Lung (tissue), 16 donors: ENCODE measurements around the gene HBA2. TPM values are rescaled to one million over a fixed set of nuclear protein-coding genes. Genes with fewer than 3 reads are reported as not detected.
"Not testable (repeated sequence)": the region's sequence is repeated elsewhere in the genome, so short reads cannot be mapped to it uniquely, and the experiment has no call there.

Source experiments
- ATAC-seq: fragments of 200-7000 bp; cut with Tn5 transposase; one replicate; pipeline ENCODE4 v1.9.1; 2020; ENCODE audit warnings: moderate number of reproducible peaks; ENCODE audit not compliant: insufficient read depth, low FRiP score
- DNase-seq, 3 donors: peaks; one replicate each; pipeline ENCODE4 v3.0.0-alpha.2; 2013 to 2017
- H3K27ac ChIP-seq, 2 donors: one replicate each; pipeline ENCODE4 v1.5.1; 2013; ENCODE audit warnings: mild to moderate bottlenecking in 2 of 2, moderate library complexity in 2 of 2, control low read depth in 1 of 2, inconsistent platforms in 1 of 2, low read depth in 1 of 2, low read length in 1 of 2
- H3K27me3 ChIP-seq, 3 donors: one replicate each; pipeline ENCODE4 v1.5.1; 2013; ENCODE audit warnings: low read length in 2 of 3; ENCODE audit not compliant: control insufficient read depth in 3 of 3, insufficient read depth in 3 of 3
- H3K36me3 ChIP-seq, 4 donors: one replicate each; pipeline ENCODE4 v1.5.1; 2013; ENCODE audit warnings: low read length in 4 of 4, mild to moderate bottlenecking in 1 of 4, moderate library complexity in 1 of 4; ENCODE audit not compliant: control insufficient read depth in 4 of 4, insufficient read depth in 4 of 4
- H3K4me1 ChIP-seq, 5 donors: one replicate each; pipeline ENCODE4 v1.5.1; 2013; ENCODE audit warnings: low read length in 5 of 5, mild to moderate bottlenecking in 2 of 5, moderate library complexity in 1 of 5; ENCODE audit not compliant: control insufficient read depth in 5 of 5, insufficient read depth in 5 of 5
- H3K4me3 ChIP-seq: one replicate; pipeline ENCODE4 v1.5.1; 2013; ENCODE audit warnings: mild to moderate bottlenecking, control low read depth, moderate library complexity
- H3K9ac ChIP-seq, 2 donors: one replicate each; pipeline ENCODE4 v1.5.1; 2013; ENCODE audit warnings: low read length in 2 of 2, control low read depth in 1 of 2; ENCODE audit not compliant: insufficient read depth in 1 of 2
- H3K9me3 ChIP-seq, 4 donors: one replicate each; pipeline ENCODE4 v1.5.1; 2013; ENCODE audit warnings: low read length in 3 of 4, mild to moderate bottlenecking in 1 of 4, moderate library complexity in 1 of 4; ENCODE audit not compliant: control insufficient read depth in 4 of 4, insufficient read depth in 3 of 4
- CTCF ChIP-seq: IDR thresholded peaks from 2 replicates; pipeline ENCODE4 v1.5.1; 2012; ENCODE audit warnings: mild to moderate bottlenecking; ENCODE audit errors: control extremely low read depth, extremely low read depth
- WGBS, 2 donors: extraction: QIAGEN DNeasy Blood & Tissue Kit; methylation state at CpG; one replicate each; pipeline ENCODE4 v1.1.7; 2013; 5-methylcytosine and 5-hydroxymethylcytosine counted together
- long read RNA-seq, 5 donors: transcript quantifications; one replicate each; lab custom pipeline, GENCODE V29; 2026
- polyA plus RNA-seq, 2 donors: library from polyadenylated mRNA; stranded (reverse); fragments of 200-250 nt; gene quantifications; one replicate each; pipeline ENCODE4 v1.2.1, GENCODE V29; 2013
- total RNA-seq, 2 donors: library from RNA; depleted of rRNA in 1 of 2; stranded (reverse); fragments of >200 nt in 1 of 2; gene quantifications; one replicate each; pipeline ENCODE4 v1.2.1, GENCODE V29; 2014 to 2021
- donor health status: control.
- donor health status: control.
- donor health status: Bipolar disorder and iron deficiency.
- donor health status: healthy.
- donor health status: DM: yes; HTN: yes; CAD: no.

Gene HBA2
- total RNA-seq: 1,000 to 10,000 TPM in 1 of 2 donors, 100 to 1,000 TPM in 1; 671 to 4,737 TPM
- 100 to 1,000 TPM; 126 to 973 TPM for polyA plus RNA-seq
- long read RNA-seq, donor 1, transcript HBA2-201 (3 exons, 576 nt): major isoform, 566 of 645 reads
- long read RNA-seq, donor 1, transcript HBA2-203 (2 exons, 640 nt): minor isoform, 35 of 645 reads
- long read RNA-seq, donor 1, transcript HBA2-204 (2 exons, 403 nt): minor isoform, 29 of 645 reads
- long read RNA-seq, donor 1, partial matches to known transcripts: 0 of 645 reads
- long read RNA-seq, donor 1, other reads (novel, unspliced or antisense): 14 of 645 reads
- long read RNA-seq, donor 2, transcript HBA2-204 (2 exons, 403 nt): minor isoform, 9 of 465 reads
- long read RNA-seq, donor 2, transcript HBA2-203 (2 exons, 640 nt): minor isoform, 23 of 465 reads
- long read RNA-seq, donor 2, transcript HBA2-201 (3 exons, 576 nt): major isoform, 406 of 465 reads
- long read RNA-seq, donor 2, partial matches to known transcripts: 26 of 465 reads
- long read RNA-seq, donor 2, other reads (novel, unspliced or antisense): 0 of 465 reads
- long read RNA-seq, donor 3, transcript HBA2-203 (2 exons, 640 nt): minor isoform, 14 of 318 reads
- long read RNA-seq, donor 3, transcript HBA2-201 (3 exons, 576 nt): major isoform, 297 of 318 reads
- long read RNA-seq, donor 3, transcript HBA2-204 (2 exons, 403 nt): minor isoform, 7 of 318 reads
- long read RNA-seq, donor 3, partial matches to known transcripts: 0 of 318 reads
- long read RNA-seq, donor 3, other reads (novel, unspliced or antisense): 0 of 318 reads
- long read RNA-seq, donor 4, transcript HBA2-201 (3 exons, 576 nt): major isoform, 2,167 of 2,674 reads
- long read RNA-seq, donor 4, transcript HBA2-204 (2 exons, 403 nt): minor isoform, 66 of 2,674 reads
- long read RNA-seq, donor 4, transcript HBA2-203 (2 exons, 640 nt): minor isoform, 179 of 2,674 reads
- long read RNA-seq, donor 4, transcript HBA2-202 (3 exons, 513 nt): minor isoform, 7 of 2,674 reads
- long read RNA-seq, donor 4, partial matches to known transcripts: 238 of 2,674 reads
- long read RNA-seq, donor 4, other reads (novel, unspliced or antisense): 17 of 2,674 reads
- long read RNA-seq, donor 5, transcript HBA2-201 (3 exons, 576 nt): major isoform, 2,475 of 2,750 reads
- long read RNA-seq, donor 5, transcript HBA2-204 (2 exons, 403 nt): minor isoform, 60 of 2,750 reads
- long read RNA-seq, donor 5, transcript HBA2-203 (2 exons, 640 nt): minor isoform, 138 of 2,750 reads
- long read RNA-seq, donor 5, partial matches to known transcripts: 10 of 2,750 reads
- long read RNA-seq, donor 5, other reads (novel, unspliced or antisense): 64 of 2,750 reads

GRCh38 chr16:172374-172941, at the start of gene HBA2:
Gene HBA2, plus strand, starts transcription at chr16:172876. Its CDS starts 37 bp downstream, at chr16:172913.
- peaks cover 7 to 50% (median 45%) of the 10 kb centered on the region in 3 donors for H3K27me3 ChIP-seq

GRCh38 chr16:123558-124350, 48.9 kb upstream of the HBA2 start:
- not testable (repeated sequence) for H3K4me1 ChIP-seq, H3K9me3 ChIP-seq, H3K27ac ChIP-seq, H3K27me3 ChIP-seq, ATAC-seq, H3K9ac ChIP-seq, H3K4me3 ChIP-seq, DNase-seq
- H3K36me3 ChIP-seq: peaks cover 0 to 10% (median under 1%) of the 10 kb centered on the region in 4 donors
- 86 to 88% methylated on average over 18 to 19 of the region's 19 CpGs for WGBS, 2 donors

More at GRCh38 chr16:172374-172941, at the start of gene HBA2:
- not testable (repeated sequence) for H3K4me1 ChIP-seq, ATAC-seq, DNase-seq, H3K36me3 ChIP-seq, H3K4me3 ChIP-seq, H3K9ac ChIP-seq, H3K9me3 ChIP-seq, H3K27ac ChIP-seq
- no CpG with 5 or more reads among the region's 74 CpGs for WGBS, 2 donors

GRCh38 chr16:125011-125410, 47.7 kb upstream of the HBA2 start:
- Histone ChIP-seq H3K9me3 (no peaks in the 10 kb centered on the region), H3K36me3 (peaks cover 0 to 7% (median under 1%) of the 10 kb centered on the region in 4 donors), H3K4me3 (no peak overlapping the region), H3K27ac (no peak overlapping the region), H3K27me3 (no peaks in the 10 kb centered on the region), H3K4me1 (peaks cover 0 to 3% (median 0%) of the 10 kb centered on the region in 5 donors), H3K9ac (no peak overlapping the region)
- no peak for TF ChIP-seq CTCF
- ATAC-seq: no peak
- WGBS, 2 donors: 85 to 96% methylated on average over 3 of the region's 3 CpGs
- DNase-seq: no peak
